ENCODE data around the gene ZBTB16.

DNA sequence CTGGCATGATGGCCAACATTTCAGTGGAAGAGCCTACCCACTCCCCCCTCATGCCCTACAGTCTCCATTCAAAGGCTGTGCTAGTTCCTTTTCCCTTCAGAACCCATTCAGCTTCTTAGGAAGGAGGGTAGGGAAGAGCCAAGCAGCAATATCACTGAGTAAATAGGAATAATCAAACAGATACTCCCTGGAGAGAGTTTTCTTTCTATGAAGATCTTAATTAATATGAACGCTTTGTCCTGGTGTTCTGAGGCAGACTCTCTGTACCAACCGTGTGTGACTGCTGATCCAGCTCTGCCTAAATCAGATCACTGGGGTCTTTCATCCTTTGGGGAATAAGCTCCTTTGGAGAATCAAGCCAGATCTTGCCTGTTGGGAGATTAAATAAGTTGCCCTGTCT lies 161.5 kb downstream of the ZBTB16 start:
- TF ChIP-seq, protein P1, sequence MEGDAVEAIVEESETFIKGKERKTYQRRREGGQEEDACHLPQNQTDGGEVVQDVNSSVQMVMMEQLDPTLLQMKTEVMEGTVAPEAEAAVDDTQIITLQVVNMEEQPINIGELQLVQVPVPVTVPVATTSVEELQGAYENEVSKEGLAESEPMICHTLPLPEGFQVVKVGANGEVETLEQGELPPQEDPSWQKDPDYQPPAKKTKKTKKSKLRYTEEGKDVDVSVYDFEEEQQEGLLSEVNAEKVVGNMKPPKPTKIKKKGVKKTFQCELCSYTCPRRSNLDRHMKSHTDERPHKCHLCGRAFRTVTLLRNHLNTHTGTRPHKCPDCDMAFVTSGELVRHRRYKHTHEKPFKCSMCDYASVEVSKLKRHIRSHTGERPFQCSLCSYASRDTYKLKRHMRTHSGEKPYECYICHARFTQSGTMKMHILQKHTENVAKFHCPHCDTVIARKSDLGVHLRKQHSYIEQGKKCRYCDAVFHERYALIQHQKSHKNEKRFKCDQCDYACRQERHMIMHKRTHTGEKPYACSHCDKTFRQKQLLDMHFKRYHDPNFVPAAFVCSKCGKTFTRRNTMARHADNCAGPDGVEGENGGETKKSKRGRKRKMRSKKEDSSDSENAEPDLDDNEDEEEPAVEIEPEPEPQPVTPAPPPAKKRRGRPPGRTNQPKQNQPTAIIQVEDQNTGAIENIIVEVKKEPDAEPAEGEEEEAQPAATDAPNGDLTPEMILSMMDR (IDR thresholded peaks at IDR 0.05), result no peak
- no peak for TF ChIP-seq POLR2A (IDR thresholded peaks at IDR 0.05)

Measured in adrenal gland (tissue), 5 donors.